HCT116 (cell line): ENCODE measurements around the gene TLE5. TPM values are rescaled to one million over a fixed set of nuclear protein-coding genes. Genes with fewer than 3 reads are reported as not detected.

Experiments used
- ATAC-seq: fragments of 200-7000 bp; cut with Tn5 transposase; 2 replicates; pipeline ENCODE4 v1.9.1; 2020; ENCODE audit warnings: mild to moderate bottlenecking, moderate library complexity
- BruUV-seq: library from RNA; stranded (reverse); fragments of 400-500 nt; replicated peaks from 2 replicates; lab custom pipeline; 2021; lab: Mats Ljungman, UMichigan
- CTCF ChIA-PET: fragments of 300-600 bp; sonication (Branson Sonifier 250); formaldehyde crosslinking; loops from one replicate; lab custom pipeline; 2021; ENCODE audit warnings: antibody characterized with exemption; lab: Charles Lee
- POLR2A ChIA-PET: fragments of 300-600, 350-600 bp; sonication (Branson Sonifier 250); formaldehyde crosslinking; loops from one replicate; lab custom pipeline; 2021; ENCODE audit warnings: antibody characterized with exemption; lab: Charles Lee
- RAD21 ChIA-PET, 2 experiments: fragments of 300-600 bp; sonication (Branson Sonifier 250); formaldehyde crosslinking; loops; one replicate each; lab custom pipeline; 2023; ENCODE audit warnings: low total read pairs in 2 of 2; ENCODE audit not compliant: uncharacterized antibody in 2 of 2, unreplicated experiment in 2 of 2, low non-redundant PET in 1 of 2; lab: Charles Lee
- DNase-seq: peaks from one replicate; pipeline ENCODE4 v3.0.0-alpha.2; 2010; ENCODE audit warnings: low read depth, low spot score
- H2AFZ ChIP-seq: fragments of 200-600 bp; shearing (Covaris generic), sonication (generic); 2 replicates; pipeline ENCODE4 v1.6.1; 2017; ENCODE audit warnings: low read depth, mixed run types, mixed read lengths, antibody characterized with exemption, low read length; ENCODE audit not compliant: poor library complexity, severe bottlenecking
- H3K27ac ChIP-seq: 2 replicates; pipeline ENCODE4 v1.5.1; 2012; ENCODE audit warnings: low read depth, low read length
- H3K27me3 ChIP-seq: fragments of 200-600 bp; sonication (generic); 2 replicates; pipeline ENCODE4 v1.6.1; 2016; ENCODE audit warnings: mixed run types, low read length, mixed read lengths; ENCODE audit not compliant: insufficient read depth
- H3K36me3 ChIP-seq, 2 experiments: fragments of 200-500 bp in 1 of 2; fragments of 200-600 bp in 1 of 2; sonication (Bioruptor generic) in 1 of 2; sonication (generic) in 1 of 2; 2 replicates each; pipeline versions ENCODE4 v1.5.1 to v1.6.1; 2014 to 2016; ENCODE audit warnings: low read length in 2 of 2, inconsistent platforms in 1 of 2, mixed read lengths in 1 of 2, mixed run types in 1 of 2; ENCODE audit not compliant: insufficient read depth in 2 of 2, control insufficient read depth in 1 of 2
- H3K4me1 ChIP-seq, 2 experiments: fragments of 200-600 bp in 1 of 2; sonication (generic) in 1 of 2; 2 replicates each; pipeline versions ENCODE4 v1.5.1 to v1.6.1; 2012 to 2017; ENCODE audit warnings: low read length in 2 of 2, inconsistent platforms in 1 of 2, mild to moderate bottlenecking in 1 of 2, mixed read lengths in 1 of 2, mixed run types in 1 of 2, moderate library complexity in 1 of 2; ENCODE audit not compliant: insufficient read depth in 2 of 2, control insufficient read depth in 1 of 2
- H3K4me2 ChIP-seq: fragments of 200-600 bp; sonication (generic); 2 replicates; pipeline ENCODE4 v1.6.1; 2017; ENCODE audit warnings: mixed run types, low read length, mixed read lengths
- H3K4me3 ChIP-seq, 2 experiments: fragments of 200-600 bp in 1 of 2; sonication (generic) in 1 of 2; replicated peaks in 1 of 2; 2 replicates each; pipeline ENCODE4 v1.5.1; 2011 to 2016; ENCODE audit warnings: low read length in 2 of 2, control low read depth in 1 of 2, low read depth in 1 of 2, mild to moderate bottlenecking in 1 of 2, mixed read lengths in 1 of 2, mixed run types in 1 of 2
- H3K79me2 ChIP-seq: fragments of 200-600 bp; sonication (generic); 2 replicates; pipeline ENCODE4 v1.6.1; 2017; ENCODE audit warnings: mild to moderate bottlenecking, mixed run types, low read length, moderate library complexity, mixed read lengths; ENCODE audit not compliant: insufficient read depth
- H3K9ac ChIP-seq: fragments of 200-600 bp; sonication (generic); 2 replicates; pipeline ENCODE4 v1.6.1; 2016; ENCODE audit warnings: low read length, mixed read lengths
- H3K9me2 ChIP-seq: fragments of 200-600 bp; sonication (generic), shearing (Covaris generic); 2 replicates; pipeline ENCODE4 v1.6.1; 2017; ENCODE audit warnings: mixed run types, mild to moderate bottlenecking, moderate library complexity; ENCODE audit not compliant: insufficient read depth
- H3K9me3 ChIP-seq, 2 experiments: fragments of 200-500 bp in 1 of 2; fragments of 200-600 bp in 1 of 2; sonication (Bioruptor generic) in 1 of 2; sonication (generic) in 1 of 2; 2 replicates each; pipeline ENCODE4 v1.6.1; 2014 to 2017; ENCODE audit warnings: low read length in 2 of 2, mixed read lengths in 2 of 2, inconsistent platforms in 1 of 2, low read depth in 1 of 2, mild to moderate bottlenecking in 1 of 2, mixed run types in 1 of 2, moderate library complexity in 1 of 2; ENCODE audit not compliant: control insufficient read depth in 1 of 2, insufficient read depth in 1 of 2
- H4K20me1 ChIP-seq: fragments of 200-600 bp; sonication (generic), shearing (Covaris generic); 2 replicates; pipeline ENCODE4 v1.6.1; 2017; ENCODE audit warnings: mixed run types, mild to moderate bottlenecking, moderate library complexity; ENCODE audit not compliant: insufficient read depth
- ATF3 ChIP-seq: IDR thresholded peaks from 2 replicates; pipeline ENCODE4 v1.6.1; 2012
- CBX3 ChIP-seq: IDR thresholded peaks from 2 replicates; pipeline ENCODE4 v1.6.1; 2012; ENCODE audit warnings: low read depth
- CTCF ChIP-seq, 3 experiments: fragments of 200-600 bp in 1 of 3; sonication (generic) in 1 of 3; IDR thresholded peaks in 2 of 3; conservative IDR thresholded peaks in 1 of 3; 2 replicates each; pipeline ENCODE4 v1.5.1; 2012 to 2017; ENCODE audit warnings: low read depth in 2 of 3, low read length in 2 of 3, antibody characterized with exemption in 1 of 3, borderline replicate concordance in 1 of 3, control low read depth in 1 of 3, mild to moderate bottlenecking in 1 of 3, mixed read lengths in 1 of 3, mixed run types in 1 of 3, moderate library complexity in 1 of 3; ENCODE audit not compliant: insufficient read depth in 1 of 3
- EZH2 ChIP-seq: fragments of 200-600 bp; sonication (generic); IDR thresholded peaks from 2 replicates; pipeline ENCODE4 v1.6.1; 2017; ENCODE audit warnings: antibody characterized with exemption, mixed run types
- EZH2phosphoT487 ChIP-seq: fragments of 200-600 bp; IDR thresholded peaks from 2 replicates; pipeline ENCODE4 v1.6.1; 2018; ENCODE audit warnings: antibody characterized with exemption, borderline replicate concordance
- FOSL1 ChIP-seq: IDR thresholded peaks from 2 replicates; pipeline ENCODE4 v1.6.1; 2012; ENCODE audit warnings: low read depth
- POLR2A ChIP-seq: IDR thresholded peaks from 2 replicates; pipeline ENCODE4 v1.7.0; 2011; ENCODE audit warnings: borderline replicate concordance; ENCODE audit not compliant: insufficient read depth, insufficient read length; ENCODE audit errors: extremely low read depth
- POLR2AphosphoS5 ChIP-seq: IDR thresholded peaks from 2 replicates; pipeline ENCODE4 v1.6.1; 2011; ENCODE audit warnings: mild to moderate bottlenecking, low read depth, low read length, moderate library complexity
- RAD21 ChIP-seq: IDR thresholded peaks from 2 replicates; pipeline ENCODE4 v1.6.1; 2012; ENCODE audit warnings: low read depth, mild to moderate bottlenecking
- REST ChIP-seq: IDR thresholded peaks from 2 replicates; pipeline ENCODE4 v1.6.1; 2012; ENCODE audit warnings: low read depth
- ZBTB33 ChIP-seq: IDR thresholded peaks from 2 replicates; pipeline ENCODE4 v1.6.1; 2011; ENCODE audit warnings: mild to moderate bottlenecking, low read length, moderate library complexity; ENCODE audit not compliant: insufficient replicate concordance; ENCODE audit errors: extremely low read depth
- ZFX ChIP-seq: fragments of 450-650 bp; IDR thresholded peaks from 2 replicates; pipeline ENCODE4 v1.6.1; 2017
- ZNF274 ChIP-seq: fragments of 200-500 bp; sonication (Bioruptor generic); IDR thresholded peaks from 2 replicates; pipeline ENCODE4 v1.6.1; 2014; ENCODE audit warnings: mild to moderate bottlenecking, low read depth, low read length, inconsistent platforms
- intact Hi-C: fragments of 100-400 bp; cut with micrococcal nuclease; formaldehyde crosslinking; loops from 2 replicates; pipeline ENCODE4 v1.10.0; 2022
- total RNA-seq: library from RNA; stranded (reverse); gene quantifications from one replicate; pipeline ENCODE4 v1.2.1, GENCODE V29; 2021; ENCODE audit not compliant: unreplicated experiment

Gene TLE5
- total RNA-seq, 1 experiment from 2014 or later: 263 TPM

GRCh38 chr19:3027292-3027691, 35.0 kb downstream of the TLE5 start (continued):
- no peak for TF ChIP-seq ZBTB33

GRCh38 chr19:3026768-3027167, 35.5 kb downstream of the TLE5 start:
- TF ChIP-seq POLR2A (no peak), RAD21 (no peak), ZNF274 (no peak), EZH2phosphoT487 (no peak), ATF3 (no peak), CTCF (IDR thresholded peaks at IDR 0.05 in 2 of 3, conservative IDR thresholded peaks at IDR 0.05 in 1 of 3; ENCODE audit: borderline replicate concordance in 1 of 3, insufficient read depth in 1 of 3, low read depth in 2 of 3, low read length in 2 of 3) (no peak), REST (no peak), FOSL1 (no peak), EZH2 (no peak), POLR2AphosphoS5 (no peak), CBX3 (no peak), ZFX (no peak)
- POLR2A ChIA-PET: no interaction called here
- no peaks in the 10 kb centered on the region for H3K79me2 ChIP-seq
- H4K20me1 ChIP-seq: no peaks in the 10 kb centered on the region
- RAD21 ChIA-PET: no interaction called here
- no peak overlapping the region for H2AFZ ChIP-seq
- BruUV-seq: no TSS peak
- CTCF ChIA-PET: no interaction called here
- peaks cover 0 to 18% of the 10 kb centered on the region in 2 experiments; a peak in 2 of 4 replicates for H3K4me1 ChIP-seq
- no peak for ATAC-seq
- H3K36me3 ChIP-seq: no peaks in the 10 kb centered on the region
- intact Hi-C loops: no loop called here
- no peak overlapping the region for H3K4me3 ChIP-seq
- no peaks in the 10 kb centered on the region for H3K9me3 ChIP-seq
- DNase-seq: no peak
- no peak overlapping the region for H3K4me2 ChIP-seq
- H3K27me3 ChIP-seq: no peaks in the 10 kb centered on the region; the same call in 1 of the 2 replicates
- H3K9me2 ChIP-seq: no peaks in the 10 kb centered on the region
- no peak overlapping the region for H3K9ac ChIP-seq
- no peak overlapping the region for H3K27ac ChIP-seq
